ENCODE results near the gene PTTG1IP. TPM values are rescaled to one million over a fixed set of nuclear protein-coding genes. Genes with fewer than 3 reads are reported as not detected.

The PTTG1IP gene
- total RNA-seq, 2 donors from 2014 or later, result 301 to 351 TPM

DNA sequence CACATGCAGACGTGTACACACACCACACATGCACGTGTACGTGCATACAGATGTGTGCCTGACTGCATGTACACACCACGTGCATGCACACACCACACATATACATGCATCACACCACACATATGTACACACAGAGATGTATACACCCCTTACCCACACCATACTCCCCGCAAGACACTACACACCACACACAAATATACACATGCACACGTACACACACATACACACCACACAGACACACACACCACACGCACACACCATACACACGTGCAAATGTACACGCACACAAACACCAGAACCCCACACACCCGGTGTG lies 37.5 kb upstream of the PTTG1IP start:
- DNase-seq (ENCODE audit: low spot score) (no peak), ATAC-seq (ENCODE audit: insufficient number of reproducible peaks, low FRiP score, low read depth) (no peak)
- Histone ChIP-seq H3K36me3 (no peaks in the 10 kb centered on the region), H3K4me1 (ENCODE audit: control insufficient read depth in 1 of 2, low read depth in 2 of 2) (peaks cover 17 to 29% of the 10 kb centered on the region in 2 donors), H3K27ac (no peak overlapping the region), H3K4me3 (no peak overlapping the region), H3K27me3 (replicated peaks; ENCODE audit: insufficient read depth) (no peaks in the 10 kb centered on the region), H3K9me3 (no peaks in the 10 kb centered on the region)
- TF ChIP-seq, protein P1, sequence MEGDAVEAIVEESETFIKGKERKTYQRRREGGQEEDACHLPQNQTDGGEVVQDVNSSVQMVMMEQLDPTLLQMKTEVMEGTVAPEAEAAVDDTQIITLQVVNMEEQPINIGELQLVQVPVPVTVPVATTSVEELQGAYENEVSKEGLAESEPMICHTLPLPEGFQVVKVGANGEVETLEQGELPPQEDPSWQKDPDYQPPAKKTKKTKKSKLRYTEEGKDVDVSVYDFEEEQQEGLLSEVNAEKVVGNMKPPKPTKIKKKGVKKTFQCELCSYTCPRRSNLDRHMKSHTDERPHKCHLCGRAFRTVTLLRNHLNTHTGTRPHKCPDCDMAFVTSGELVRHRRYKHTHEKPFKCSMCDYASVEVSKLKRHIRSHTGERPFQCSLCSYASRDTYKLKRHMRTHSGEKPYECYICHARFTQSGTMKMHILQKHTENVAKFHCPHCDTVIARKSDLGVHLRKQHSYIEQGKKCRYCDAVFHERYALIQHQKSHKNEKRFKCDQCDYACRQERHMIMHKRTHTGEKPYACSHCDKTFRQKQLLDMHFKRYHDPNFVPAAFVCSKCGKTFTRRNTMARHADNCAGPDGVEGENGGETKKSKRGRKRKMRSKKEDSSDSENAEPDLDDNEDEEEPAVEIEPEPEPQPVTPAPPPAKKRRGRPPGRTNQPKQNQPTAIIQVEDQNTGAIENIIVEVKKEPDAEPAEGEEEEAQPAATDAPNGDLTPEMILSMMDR (IDR thresholded peaks at IDR 0.05), result no peak

DNA sequence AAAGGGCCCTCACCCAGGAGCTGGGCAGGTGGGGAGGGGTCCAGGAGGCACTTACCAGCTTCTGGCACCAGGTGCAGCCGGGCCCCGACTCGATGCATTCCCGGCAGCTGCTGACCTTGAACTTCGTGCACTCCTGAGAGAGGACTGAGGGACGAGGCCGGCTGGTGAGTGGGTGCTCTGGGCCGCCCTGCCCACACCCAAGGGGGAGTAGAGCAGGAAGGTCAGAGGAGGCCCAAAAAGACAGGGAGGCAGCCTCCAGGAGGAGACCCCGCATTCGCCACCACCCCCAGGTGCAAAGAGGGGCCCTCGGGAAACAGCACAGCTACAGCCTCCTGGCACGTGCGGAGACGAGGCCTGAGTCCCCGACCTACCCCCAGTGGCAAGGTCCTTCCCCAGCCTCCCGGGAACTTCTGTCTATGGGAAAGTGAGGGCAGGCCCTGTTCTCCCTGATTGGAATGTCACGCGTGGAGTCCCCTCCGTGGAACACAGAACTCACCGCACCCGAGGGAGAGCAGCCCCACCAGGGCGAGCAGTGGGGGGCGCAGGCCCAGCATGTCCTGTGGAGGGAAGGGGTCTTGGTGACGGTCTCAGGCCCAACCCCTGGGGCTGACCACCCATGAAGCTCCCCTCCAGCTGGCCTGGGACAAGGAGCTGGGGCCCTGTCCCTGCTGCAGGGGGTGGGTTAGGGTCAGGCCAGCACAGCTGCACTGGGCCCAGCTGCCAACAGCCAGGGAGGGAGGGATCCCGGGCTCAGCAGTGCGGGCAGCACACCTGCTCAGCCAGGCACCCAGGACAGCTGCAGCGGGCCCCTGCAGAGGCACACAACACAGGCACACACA lies 37.0 kb upstream of the PTTG1IP start:
- H3K27ac ChIP-seq, result no peak overlapping the region
- no peaks in the 10 kb centered on the region for H3K36me3 ChIP-seq
- H3K27me3 ChIP-seq (replicated peaks; ENCODE audit: insufficient read depth), result no peaks in the 10 kb centered on the region
- peaks cover 17 to 29% of the 10 kb centered on the region in 2 donors for H3K4me1 ChIP-seq (ENCODE audit: control insufficient read depth in 1 of 2, low read depth in 2 of 2)
- DNase-seq (ENCODE audit: low spot score) (no peak), ATAC-seq (ENCODE audit: insufficient number of reproducible peaks, low FRiP score, low read depth) (no peak)
- no peaks in the 10 kb centered on the region for H3K9me3 ChIP-seq
- TF ChIP-seq, protein P1 (IDR thresholded peaks at IDR 0.05), result no peak
- H3K4me3 ChIP-seq, result no peak overlapping the region

DNA sequence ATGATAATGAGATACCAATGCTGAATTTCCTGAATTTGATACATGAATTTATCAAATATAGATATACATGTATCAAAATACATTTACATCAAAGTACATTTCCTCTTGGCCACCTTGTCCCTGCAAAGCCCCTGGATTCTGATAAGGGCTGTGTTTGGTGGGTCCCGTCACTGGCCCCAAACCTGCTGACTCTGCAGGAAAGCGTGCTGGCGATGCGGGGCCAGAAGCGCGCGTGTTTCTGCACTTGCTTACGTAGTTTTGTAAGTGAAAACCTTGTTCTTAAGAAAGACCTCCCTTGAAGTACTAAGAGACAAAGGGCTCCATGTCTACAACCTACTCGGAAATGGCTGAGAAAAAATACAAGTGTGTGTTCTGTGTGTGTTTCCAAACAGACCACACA lies 36.2 kb upstream of the PTTG1IP start:
- ATAC-seq (ENCODE audit: insufficient number of reproducible peaks, low FRiP score, low read depth) (no peak), DNase-seq (ENCODE audit: low spot score) (no peak)
- Histone ChIP-seq H3K4me3 (no peak overlapping the region), H3K9me3 (no peaks in the 10 kb centered on the region), H3K27me3 (replicated peaks; ENCODE audit: insufficient read depth) (no peaks in the 10 kb centered on the region), H3K4me1 (ENCODE audit: control insufficient read depth in 1 of 2, low read depth in 2 of 2) (peaks cover 17 to 29% of the 10 kb centered on the region in 2 donors), H3K27ac (no peak overlapping the region), H3K36me3 (no peaks in the 10 kb centered on the region)
- TF ChIP-seq, protein P1 (IDR thresholded peaks at IDR 0.05), result no peak

DNA sequence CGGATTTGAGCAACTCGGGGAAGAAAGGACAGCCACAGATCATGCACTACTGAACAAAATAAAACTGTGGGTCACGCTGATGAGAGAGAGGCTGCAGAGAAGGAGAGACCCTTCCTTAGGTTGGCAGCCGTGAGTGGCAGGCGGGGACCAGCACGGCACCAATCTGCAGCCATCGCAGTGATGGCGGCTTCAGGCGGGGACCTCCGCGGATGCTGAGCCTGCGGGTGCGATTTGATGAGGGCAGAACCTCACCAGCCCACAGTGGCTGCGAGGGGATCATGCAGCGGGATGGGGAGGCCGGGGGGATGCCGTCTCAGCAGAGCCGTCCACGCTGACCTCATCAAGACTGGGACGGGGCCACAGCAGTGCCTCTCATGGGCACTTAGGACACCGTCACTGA lies 35.4 kb upstream of the PTTG1IP start:
- ATAC-seq (ENCODE audit: insufficient number of reproducible peaks, low FRiP score, low read depth), result no peak

More for the DNA sequence above, 35.4 kb upstream of the PTTG1IP start:
- TF ChIP-seq, protein P1 (IDR thresholded peaks at IDR 0.05), result no peak
- Histone ChIP-seq H3K4me3 (no peak overlapping the region), H3K36me3 (no peaks in the 10 kb centered on the region), H3K27me3 (replicated peaks; ENCODE audit: insufficient read depth) (no peaks in the 10 kb centered on the region), H3K9me3 (no peaks in the 10 kb centered on the region), H3K27ac (no peak overlapping the region), H3K4me1 (ENCODE audit: control insufficient read depth in 1 of 2, low read depth in 2 of 2) (peaks cover 17 to 29% of the 10 kb centered on the region in 2 donors)
- no peak for DNase-seq (ENCODE audit: low spot score)
